Activated naive CD8-positive, alpha-beta T cell treated with anti-CD3 and anti-CD28 coated beads, Interleukin-2, amount 10 ng/mL, durations not matched to agents 7 days and 5 days (primary cell): ENCODE measurements around the gene MXRA8. TPM values are rescaled to one million over a fixed set of nuclear protein-coding genes. Genes with fewer than 3 reads are reported as not detected.
"Not testable (repeated sequence)": the region's sequence is repeated elsewhere in the genome, so short reads cannot be mapped to it uniquely, and the experiment has no call there.

Experiments
- ATAC-seq: fragments of 150-1000 bp; cut with Tn5 transposase; one replicate; pipeline ENCODE4 v1.10.0; 2021; ENCODE audit warnings: low read depth, moderate library complexity
- POLR2A ChIA-PET: fragments of 350-600 bp; sonication (Branson Sonifier 250); formaldehyde crosslinking; loops from one replicate; lab custom pipeline; 2021; ENCODE audit warnings: antibody characterized with exemption; lab: Charles Lee
- DNase-seq: peaks from one replicate; pipeline ENCODE4 v3.0.0; 2021
- H3K27ac Mint-ChIP-seq: one replicate; pipeline ENCODE4 v1.8.0; 2022; ENCODE audit warnings: mild to moderate bottlenecking, mixed read lengths
- H3K27me3 Mint-ChIP-seq: one replicate; pipeline ENCODE4 v1.8.0; 2022; ENCODE audit warnings: mild to moderate bottlenecking, moderate library complexity, mixed read lengths
- H3K36me3 Mint-ChIP-seq: one replicate; pipeline ENCODE4 v1.8.0; 2021; ENCODE audit warnings: mild to moderate bottlenecking, mixed read lengths
- H3K4me1 Mint-ChIP-seq: one replicate; pipeline ENCODE4 v1.8.0; 2021; ENCODE audit warnings: mixed read lengths
- H3K4me3 Mint-ChIP-seq: one replicate; pipeline ENCODE4 v1.8.0; 2022; ENCODE audit warnings: mild to moderate bottlenecking, moderate library complexity, mixed read lengths
- H3K9me3 Mint-ChIP-seq: one replicate; pipeline ENCODE4 v1.8.0; 2021; ENCODE audit warnings: mixed read lengths
- total RNA-seq, 2 experiments: library from RNA; stranded (reverse); gene quantifications; one replicate each; pipeline ENCODE4 v1.2.3, GENCODE V29; 2021

MXRA8 gene
- total RNA-seq, 2 experiments from 2014 or later = 0.51 to 1.2 TPM

DNA sequence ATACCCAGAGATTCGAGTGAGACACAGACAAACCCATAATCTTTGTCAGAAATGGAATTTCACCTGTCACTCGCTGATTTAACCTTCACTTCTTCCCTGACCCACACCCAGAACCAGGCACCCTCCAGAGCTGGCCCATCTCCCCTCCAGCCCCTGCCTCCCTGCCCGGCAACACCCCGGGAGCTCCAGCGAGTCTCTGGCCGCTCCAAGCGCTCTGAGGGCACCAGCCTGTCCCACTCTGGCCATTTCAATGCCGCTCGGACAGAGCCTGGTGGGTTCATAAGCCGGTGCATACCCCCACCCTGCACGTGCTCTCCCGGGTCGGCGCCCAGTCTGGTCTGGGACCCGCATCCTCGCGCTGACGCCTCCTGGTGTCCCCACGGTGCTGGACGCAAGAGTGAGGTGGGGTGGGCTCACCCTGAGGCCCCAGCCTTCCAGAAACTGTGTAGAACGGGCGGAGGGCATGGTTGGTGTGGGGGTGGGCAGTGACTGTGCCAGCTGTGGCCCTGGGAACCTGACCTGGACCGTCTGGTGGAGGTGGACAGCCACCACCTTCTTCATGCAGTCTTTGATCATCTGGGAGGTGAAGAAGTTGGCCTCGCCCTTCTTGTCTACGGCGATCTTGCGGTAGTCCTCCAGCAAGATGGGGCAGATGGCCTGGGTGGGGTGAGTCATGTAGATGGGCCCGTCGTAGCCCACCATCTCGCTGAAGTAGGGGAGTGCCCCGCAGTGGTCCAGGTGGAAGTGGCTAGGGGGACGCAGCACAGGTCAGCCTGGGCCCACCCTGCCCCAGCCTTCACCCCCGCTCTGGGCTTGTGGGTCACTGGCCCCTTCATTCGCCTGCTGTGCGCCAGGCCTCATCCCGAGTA is 39.3 kb downstream of the MXRA8 start:
- POLR2A ChIA-PET = no interaction called here
- Mint-ChIP-seq H3K27me3 (no peaks in the 10 kb centered on the region), H3K36me3 (peaks cover 11% of the 10 kb centered on the region), H3K4me3 (no peak overlapping the region), H3K9me3 (no peaks in the 10 kb centered on the region), H3K4me1 (peaks cover 13% of the 10 kb centered on the region), H3K27ac (no peak overlapping the region)
- DNase-seq (no peak), ATAC-seq (no peak)

DNA sequence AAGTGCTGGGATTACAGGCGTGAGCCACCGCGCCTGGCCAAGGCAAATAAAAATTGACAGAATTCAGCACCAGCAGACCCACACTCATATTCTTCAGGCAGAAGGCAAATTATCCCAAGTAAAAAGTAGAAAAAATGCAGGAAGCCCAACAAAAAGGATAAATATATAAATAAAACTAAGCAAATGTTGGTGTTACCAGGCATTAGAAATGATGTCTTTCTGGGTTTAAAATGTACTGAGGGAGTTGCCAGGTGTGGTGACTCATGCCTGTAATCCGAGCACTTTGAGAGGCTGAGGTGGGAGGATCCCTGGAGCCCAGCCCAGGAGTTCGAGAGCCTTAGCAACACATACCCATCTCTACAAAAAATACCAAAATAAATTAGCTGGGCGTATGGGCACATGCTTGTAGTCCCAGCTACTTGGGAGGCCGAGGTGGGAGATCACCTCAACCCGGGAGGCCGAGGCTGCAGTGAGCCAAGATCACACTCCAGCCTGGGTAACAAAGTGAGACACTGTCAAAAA is 40.2 kb downstream of the MXRA8 start:
- no peak for ATAC-seq
- DNase-seq = no peak
- POLR2A ChIA-PET = no interaction called here
- Mint-ChIP-seq H3K4me1 (peaks cover 8% of the 10 kb centered on the region), H3K36me3 (peaks cover 14% of the 10 kb centered on the region), H3K9me3 (no peaks in the 10 kb centered on the region), H3K4me3 (no peak overlapping the region), H3K27ac (no peak overlapping the region), H3K27me3 (no peaks in the 10 kb centered on the region)

DNA sequence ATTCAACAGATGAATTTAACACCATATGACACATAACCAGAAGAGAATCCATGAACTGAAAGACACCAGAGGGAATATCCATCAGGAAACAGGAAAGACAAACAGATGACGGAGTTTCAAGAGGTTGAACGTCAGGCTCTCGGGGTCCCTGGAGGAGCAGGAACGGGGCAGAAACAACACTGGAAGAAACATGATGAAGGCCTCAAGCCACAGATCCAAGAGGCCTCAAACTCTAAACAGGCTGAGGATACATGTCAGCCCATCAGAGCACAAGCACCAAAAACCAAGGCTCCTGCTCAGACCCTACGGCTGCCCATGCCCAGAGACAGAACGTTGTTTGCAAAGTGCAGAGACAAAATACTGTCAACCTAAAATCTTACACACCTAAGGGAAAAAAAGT is 40.9 kb downstream of the MXRA8 start:
- H3K4me1 Mint-ChIP-seq = peaks cover 5% of the 10 kb centered on the region
- H3K4me3 Mint-ChIP-seq = no peak overlapping the region
- POLR2A ChIA-PET = no interaction called here
- H3K9me3 Mint-ChIP-seq = no peaks in the 10 kb centered on the region
- H3K27me3 Mint-ChIP-seq = no peaks in the 10 kb centered on the region
- no peak overlapping the region for H3K27ac Mint-ChIP-seq
- H3K36me3 Mint-ChIP-seq = peaks cover 14% of the 10 kb centered on the region
- ATAC-seq = no peak
- DNase-seq = no peak

DNA sequence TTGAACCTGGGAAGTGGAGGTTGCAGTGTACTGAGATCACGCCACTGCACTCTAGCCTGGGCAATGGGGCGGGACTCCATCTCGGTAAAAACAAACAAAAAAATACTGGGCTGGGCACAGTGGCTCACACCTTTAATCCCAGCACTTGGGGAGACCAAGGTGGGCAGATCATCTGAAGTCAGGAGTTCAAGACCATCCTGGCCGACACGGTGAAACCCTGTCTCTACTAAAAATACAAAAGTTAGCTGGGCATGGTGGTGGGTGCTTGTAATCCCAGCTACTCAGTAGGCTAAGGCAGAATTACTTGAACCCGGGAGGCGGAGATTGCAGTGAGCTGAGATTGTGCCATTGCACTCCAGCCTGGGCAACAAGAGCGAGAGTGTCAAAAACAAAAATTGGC is 42.2 kb downstream of the MXRA8 start:
- ATAC-seq, H3K4me3 Mint-ChIP-seq, POLR2A ChIA-PET, H3K27me3 Mint-ChIP-seq, H3K27ac Mint-ChIP-seq, DNase-seq, H3K4me1 Mint-ChIP-seq, H3K9me3 Mint-ChIP-seq: not testable (repeated sequence)
- H3K36me3 Mint-ChIP-seq = peaks cover 14% of the 10 kb centered on the region

DNA sequence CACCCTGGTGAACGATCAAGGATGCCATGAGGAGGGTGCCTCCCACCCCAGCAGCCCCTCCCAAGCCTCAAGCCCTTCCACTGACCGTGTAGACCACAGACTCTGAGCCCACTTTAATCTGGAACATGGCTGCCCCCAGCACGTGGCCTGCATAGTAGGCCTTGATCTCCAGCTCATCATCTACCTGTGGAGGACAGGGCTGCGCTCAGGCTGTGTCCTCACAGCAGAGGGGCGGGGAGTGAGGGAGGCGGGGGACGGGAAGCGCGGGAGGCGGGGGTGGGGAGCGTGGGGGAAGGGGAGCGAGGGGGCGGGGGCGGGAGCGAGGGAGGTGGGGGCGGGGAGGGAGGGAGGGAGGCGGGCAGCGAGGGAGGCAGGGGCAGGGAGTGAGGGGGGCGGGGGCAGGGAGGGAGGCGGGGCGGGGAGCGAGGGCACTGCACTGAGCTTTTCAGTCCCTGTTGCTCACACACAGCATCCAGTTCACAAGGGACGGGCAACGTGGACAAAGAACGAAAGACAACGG is 42.9 kb downstream of the MXRA8 start:
- H3K36me3 Mint-ChIP-seq = peaks cover 14% of the 10 kb centered on the region
- DNase-seq (no peak), ATAC-seq (no peak)
- POLR2A ChIA-PET = interaction anchor here (0.7 kb wide), 1 partner anchor 60 kb away, joined by 4 read pairs; the partner anchor contains the start of gene AURKAIP1
- H3K9me3 Mint-ChIP-seq = no peaks in the 10 kb centered on the region
- no peak overlapping the region for H3K4me3 Mint-ChIP-seq
- no peak overlapping the region for H3K27ac Mint-ChIP-seq
- no peaks in the 10 kb centered on the region for H3K27me3 Mint-ChIP-seq
- peaks cover 2% of the 10 kb centered on the region for H3K4me1 Mint-ChIP-seq

DNA sequence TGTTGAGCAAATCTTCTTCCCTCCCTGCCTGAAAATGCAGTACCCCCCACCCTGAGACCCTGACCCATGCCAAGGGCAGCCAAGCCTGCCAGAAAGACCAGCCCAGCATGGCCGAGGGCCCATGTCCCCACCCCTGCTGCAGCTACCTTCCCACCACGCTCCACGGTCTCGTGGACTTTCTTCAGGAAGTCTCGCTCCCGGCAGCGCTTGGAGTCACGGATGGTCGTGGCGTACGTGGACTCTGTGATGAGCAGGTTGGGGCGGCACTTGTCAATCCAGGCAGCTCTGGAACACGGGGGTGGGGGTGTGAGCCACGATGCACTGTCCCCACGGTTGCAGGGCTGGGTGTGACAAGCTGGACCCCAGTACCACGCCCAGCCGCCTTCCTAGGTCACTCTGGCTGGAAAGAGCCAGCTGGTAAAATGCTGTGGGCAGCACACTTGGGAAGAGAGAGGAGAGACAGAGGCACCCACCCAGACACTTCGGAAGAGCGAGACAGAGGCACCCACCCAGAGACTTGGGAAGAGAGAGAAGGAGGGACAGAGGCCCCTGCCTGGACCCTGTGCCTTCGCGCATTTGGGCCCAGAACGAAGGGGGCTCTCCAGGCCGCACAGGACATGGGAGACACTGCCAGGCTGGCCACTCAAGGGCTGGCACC is 43.5 kb downstream of the MXRA8 start:
- DNase-seq (no peak), ATAC-seq (no peak)
- H3K4me1 Mint-ChIP-seq = peaks cover 2% of the 10 kb centered on the region
- no peaks in the 10 kb centered on the region for H3K27me3 Mint-ChIP-seq
- peaks cover 12% of the 10 kb centered on the region for H3K36me3 Mint-ChIP-seq
- no peaks in the 10 kb centered on the region for H3K9me3 Mint-ChIP-seq
- POLR2A ChIA-PET = interaction anchor here (1.1 kb wide), 1 partner anchor 11 kb away, joined by 3 read pairs; no protein-coding TSS in a partner anchor
- H3K4me3 Mint-ChIP-seq = no peak overlapping the region
- no peak overlapping the region for H3K27ac Mint-ChIP-seq

DNA sequence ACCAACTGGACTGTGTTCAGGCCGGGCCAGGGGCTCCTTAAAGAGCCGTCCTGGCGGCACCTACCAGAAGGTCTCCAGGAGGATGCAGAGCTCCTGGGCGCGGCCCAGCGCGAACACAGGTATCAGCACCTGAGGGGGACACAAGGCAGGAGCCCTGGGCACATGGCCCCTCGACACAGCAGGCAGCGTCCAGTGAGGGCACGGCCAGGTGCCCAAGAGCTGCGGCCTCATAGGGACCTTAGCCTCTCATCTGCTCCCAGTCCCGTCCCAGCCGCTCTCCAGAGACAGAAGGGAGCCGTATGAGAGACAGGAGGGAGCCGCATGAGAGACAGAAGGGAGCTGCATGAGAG is 44.1 kb downstream of the MXRA8 start:
- Mint-ChIP-seq H3K27ac (no peak overlapping the region), H3K9me3 (no peaks in the 10 kb centered on the region), H3K4me1 (peaks cover 2% of the 10 kb centered on the region), H3K36me3 (peaks cover 10% of the 10 kb centered on the region), H3K27me3 (no peaks in the 10 kb centered on the region), H3K4me3 (no peak overlapping the region)
- POLR2A ChIA-PET = interaction anchor here (1.1 kb wide), 1 partner anchor 11 kb away, joined by 3 read pairs; no protein-coding TSS in a partner anchor
- no peak for DNase-seq
- no peak for ATAC-seq

DNA sequence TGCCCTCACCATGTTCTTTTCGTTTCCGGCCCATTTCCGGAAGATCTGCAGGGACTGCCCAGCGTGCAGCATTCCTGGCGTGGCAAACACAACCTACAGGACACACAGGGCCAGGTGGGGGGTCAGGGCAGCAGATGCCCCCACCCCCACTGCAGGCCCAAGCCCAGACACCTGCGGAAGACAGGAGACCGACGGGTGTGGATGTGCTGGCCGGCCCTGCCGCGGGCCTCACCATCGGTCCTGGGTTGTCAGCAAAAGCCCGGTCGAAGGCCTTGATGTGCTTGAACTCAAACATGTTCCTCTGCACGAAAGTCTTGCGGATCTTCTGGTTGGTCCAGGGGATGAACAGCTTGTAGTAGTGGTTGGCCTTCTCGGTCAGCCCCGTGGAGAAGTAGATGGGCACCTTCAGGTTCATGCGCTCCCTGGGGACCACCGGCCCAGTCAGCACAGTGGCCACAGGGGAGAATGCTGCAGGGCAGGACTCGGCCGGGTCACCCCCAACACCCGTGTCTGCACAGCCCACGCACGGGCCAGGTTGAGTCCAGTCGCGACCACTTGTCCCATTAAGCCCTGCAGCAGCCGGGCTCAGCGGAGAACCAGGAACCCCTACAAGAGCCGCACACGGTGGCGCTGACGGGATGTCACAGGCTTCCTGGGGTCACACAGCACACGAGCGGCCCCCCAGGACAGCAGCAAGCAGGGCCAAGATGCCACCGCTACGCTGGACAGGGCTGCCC is 44.7 kb downstream of the MXRA8 start:
- peaks cover 8% of the 10 kb centered on the region for H3K36me3 Mint-ChIP-seq
- DNase-seq (no peak), ATAC-seq (no peak)
- no peaks in the 10 kb centered on the region for H3K9me3 Mint-ChIP-seq
- H3K4me3 Mint-ChIP-seq = no peak overlapping the region
- no peak overlapping the region for H3K27ac Mint-ChIP-seq
- POLR2A ChIA-PET = interaction anchor here (1.1 kb wide), 1 partner anchor 12 kb away, joined by 3 read pairs; no protein-coding TSS in a partner anchor
- H3K4me1 Mint-ChIP-seq = peaks cover 2% of the 10 kb centered on the region
- H3K27me3 Mint-ChIP-seq = no peaks in the 10 kb centered on the region

DNA sequence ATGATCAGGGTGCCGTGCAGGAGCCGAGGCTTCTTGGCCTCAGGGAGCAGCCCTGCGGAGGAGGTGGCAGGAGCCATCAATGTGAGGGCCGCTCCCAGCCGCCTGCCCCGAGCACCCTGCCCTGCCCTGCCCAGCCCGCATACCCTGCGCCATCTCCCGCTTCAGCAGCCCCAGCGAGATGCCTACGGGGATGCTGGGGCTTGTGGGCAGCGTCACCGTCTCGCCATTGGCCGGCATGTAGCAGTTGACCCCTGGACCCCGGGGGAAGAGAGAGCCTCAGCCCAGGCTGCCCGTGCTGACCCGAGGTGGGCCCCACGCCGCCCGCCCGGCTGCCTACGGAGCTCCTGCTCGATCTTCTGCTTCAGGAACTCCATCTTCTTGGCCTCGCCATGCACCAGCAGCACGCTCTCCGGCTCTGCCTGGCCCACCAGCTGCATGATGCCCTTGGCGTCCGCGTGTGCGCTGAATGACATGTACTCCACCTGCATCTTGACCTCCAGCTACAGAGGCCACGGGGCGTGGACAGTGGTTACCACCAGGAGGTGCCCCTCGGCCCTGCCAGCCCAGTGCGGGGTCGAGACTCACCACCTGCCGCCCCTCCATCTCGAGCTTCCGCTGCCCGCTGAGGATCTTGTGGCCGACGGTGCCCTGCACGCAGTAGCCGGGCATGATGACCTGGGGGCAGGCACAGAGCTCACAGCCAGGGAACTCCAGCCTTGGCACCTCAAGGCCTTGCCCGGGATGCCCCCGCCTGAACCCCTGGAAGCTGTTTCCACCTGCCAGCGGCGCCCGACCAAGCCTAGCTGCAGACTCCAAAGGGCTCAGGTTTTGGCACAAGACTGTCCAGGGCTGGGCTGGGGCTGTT is 45.7 kb downstream of the MXRA8 start:
- H3K27me3 Mint-ChIP-seq = no peaks in the 10 kb centered on the region
- H3K36me3 Mint-ChIP-seq = peaks cover 8% of the 10 kb centered on the region
- no peak for ATAC-seq
- peaks cover 2% of the 10 kb centered on the region for H3K4me1 Mint-ChIP-seq
- DNase-seq = no peak
- POLR2A ChIA-PET = no interaction called here
- no peaks in the 10 kb centered on the region for H3K9me3 Mint-ChIP-seq
- no peak overlapping the region for H3K27ac Mint-ChIP-seq
- no peak overlapping the region for H3K4me3 Mint-ChIP-seq

DNA sequence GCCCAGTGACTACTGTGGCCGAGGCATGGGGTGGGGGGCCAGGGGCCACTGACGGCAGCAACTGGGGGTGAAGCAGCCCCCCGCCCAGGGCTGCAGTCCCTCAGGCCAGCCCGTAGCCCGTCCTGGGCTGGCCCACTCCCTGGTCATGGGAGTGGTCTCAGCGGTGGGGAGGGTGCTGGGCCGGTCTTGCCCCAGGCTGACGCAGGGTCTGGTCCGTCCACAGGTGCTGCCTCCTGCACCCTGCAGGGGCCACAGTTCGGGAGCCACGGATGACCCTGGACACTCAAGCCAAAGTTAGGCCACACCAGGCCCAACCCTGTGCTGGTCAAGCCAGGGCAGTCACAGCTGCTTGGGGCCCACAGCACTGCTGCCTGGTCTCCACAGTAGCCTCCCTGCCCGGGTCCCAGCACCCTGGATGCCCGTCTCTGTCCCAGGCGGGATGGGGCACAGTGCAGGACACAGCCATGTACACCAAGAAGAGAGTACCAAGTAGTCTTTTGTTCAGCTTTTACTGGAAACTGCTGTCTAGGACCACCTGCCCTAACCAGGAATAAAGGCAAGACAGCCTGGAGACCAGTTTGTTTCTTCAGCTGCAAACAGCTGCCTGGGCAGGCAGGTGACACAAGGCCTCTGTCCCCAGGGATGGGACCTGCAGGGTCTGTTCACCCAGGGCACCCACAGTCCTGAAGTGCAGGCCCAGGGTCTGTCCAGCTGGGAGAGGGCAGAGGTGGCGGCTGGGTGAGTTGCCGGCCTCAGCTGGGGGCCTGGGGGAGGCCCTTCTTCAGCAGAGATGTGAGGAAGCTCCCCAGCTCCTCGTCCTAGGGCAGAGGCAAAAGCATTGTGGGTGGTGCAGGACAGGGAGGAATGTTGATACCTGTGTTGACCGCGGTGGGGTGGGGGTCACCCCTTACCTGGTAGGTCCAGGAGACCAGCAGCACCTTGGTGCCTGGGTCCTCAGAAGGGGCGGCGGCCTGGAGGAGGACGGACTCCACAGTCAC is 46.9 kb downstream of the MXRA8 start:
- H3K27me3 Mint-ChIP-seq = no peaks in the 10 kb centered on the region
- ATAC-seq (no peak), DNase-seq (no peak)
- H3K27ac Mint-ChIP-seq = no peak overlapping the region
- H3K36me3 Mint-ChIP-seq = peaks cover 6% of the 10 kb centered on the region
- H3K4me1 Mint-ChIP-seq = peaks cover 4% of the 10 kb centered on the region
- no peak overlapping the region for H3K4me3 Mint-ChIP-seq
- POLR2A ChIA-PET = interaction anchor here (1.1 to 1.4 kb wide), 2 partner anchors 9 kb away, joined by 3 to 4 read pairs; no protein-coding TSS in a partner anchor
- no peaks in the 10 kb centered on the region for H3K9me3 Mint-ChIP-seq

DNA sequence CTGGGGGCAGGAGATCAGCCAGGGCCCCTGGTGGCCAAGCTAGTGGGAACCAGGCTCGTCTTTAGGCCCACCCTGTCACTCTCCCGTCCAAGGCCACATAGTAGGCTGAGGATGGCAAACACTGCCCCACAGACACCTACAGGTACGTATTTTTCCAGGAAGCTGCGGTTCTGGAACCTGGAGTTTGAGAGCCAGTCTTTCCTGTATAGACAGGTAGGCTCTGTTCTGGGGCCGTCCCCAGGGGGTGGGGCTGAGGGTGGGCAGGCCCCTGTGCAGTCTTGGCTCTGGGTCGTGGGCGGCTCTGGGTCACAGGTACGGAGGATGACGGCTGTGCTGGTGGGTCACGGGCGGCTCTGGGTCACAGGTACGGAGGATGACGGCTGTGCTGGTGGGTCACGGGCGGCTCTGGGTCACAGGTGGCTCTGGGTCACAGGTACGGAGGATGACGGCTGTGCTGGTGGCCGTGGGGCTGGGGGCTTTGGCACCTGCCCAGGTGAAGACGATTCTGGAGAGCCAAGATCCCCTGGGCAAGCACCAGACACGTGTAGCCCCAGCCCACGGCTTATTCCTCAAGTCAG is 47.8 kb downstream of the MXRA8 start:
- DNase-seq (no peak), ATAC-seq (no peak)
- no peaks in the 10 kb centered on the region for H3K27me3 Mint-ChIP-seq
- peaks cover 11% of the 10 kb centered on the region for H3K4me1 Mint-ChIP-seq
- POLR2A ChIA-PET = interaction anchor here (1.4 kb wide), 1 partner anchor 10 kb away, joined by 4 read pairs; no protein-coding TSS in a partner anchor
- no peaks in the 10 kb centered on the region for H3K9me3 Mint-ChIP-seq
- no peak overlapping the region for H3K27ac Mint-ChIP-seq
- no peak overlapping the region for H3K4me3 Mint-ChIP-seq
- peaks cover 6% of the 10 kb centered on the region for H3K36me3 Mint-ChIP-seq
